HEK293 (cell line): ENCODE measurements around the gene VPS51.

Experiments used
- CTCF ChIP-seq: fragments of 450-650 bp; formaldehyde crosslinking; IDR thresholded peaks from 2 replicates; pipeline ENCODE4 v1.5.1; 2016; ENCODE audit warnings: missing biosample characterization, missing genetic modification characterization
- OVOL3 ChIP-seq: fragments of 450-650 bp; formaldehyde crosslinking; IDR thresholded peaks from 2 replicates; pipeline ENCODE4 v1.5.1; 2016; ENCODE audit warnings: missing biosample characterization, missing genetic modification characterization

GRCh38 chr11:65133724-65134123 lies 37.7 kb downstream of the VPS51 start:
- no peak for TF ChIP-seq OVOL3 (tag by site-specific recombination)
- no peak for TF ChIP-seq CTCF (tag by site-specific recombination)
